RWPE1 (cell line): ENCODE data around the gene ADCY10.

ENCODE experiments used
- CTCF ChIA-PET: fragments of 350-600 bp; sonication (Branson Sonifier 250); formaldehyde crosslinking; extraction: SDS; loops from one replicate; lab custom pipeline; 2021; lab: Yijun Ruan, JAX
- POLR2A ChIA-PET: fragments of 400-600 bp; formaldehyde crosslinking; extraction: SDS; loops from one replicate; lab custom pipeline; 2020; ENCODE audit warnings: antibody characterized with exemption; ENCODE audit not compliant: low non-redundant PET; lab: Yijun Ruan, JAX
- DNase-seq: peaks from one replicate; pipeline ENCODE4 v3.0.0; 2012; ENCODE audit warnings: low spot score
- H3K27ac ChIP-seq: fragments of 450-650 bp; 2 replicates; pipeline ENCODE4 v1.5.1; 2017
- CTCF ChIP-seq: fragments of 450-650 bp; conservative IDR thresholded peaks from 2 replicates; pipeline ENCODE4 v1.5.1; 2017; ENCODE audit warnings: low read depth, mild to moderate bottlenecking

ADCY10 gene

GRCh38 chr1:167928457-167928852 lies 14.5 kb upstream of the ADCY10 start:
- no peak for TF ChIP-seq CTCF
- POLR2A ChIA-PET = no interaction called here
- no peak for DNase-seq
- no peak overlapping the region for H3K27ac ChIP-seq
- CTCF ChIA-PET = interaction anchor here (0.6 kb wide), 1 partner anchor 212 kb away, joined by 4 read pairs; no protein-coding TSS in a partner anchor

- ChIA-PET POLR2A (no interaction called here), CTCF (no interaction called here)
- no peak for TF ChIP-seq CTCF
- no peak for DNase-seq
- H3K27ac ChIP-seq = no peak overlapping the region
Observed at GRCh38 chr1:167927046-167927754, 13.3 kb upstream of the ADCY10 start.

- H3K27ac ChIP-seq = no peak overlapping the region
- DNase-seq = no peak
- no peak for TF ChIP-seq CTCF
- CTCF ChIA-PET = interaction anchor here (0.7 kb wide), 1 partner anchor 70 kb away, joined by 3 read pairs; no protein-coding TSS in a partner anchor
- POLR2A ChIA-PET = no interaction called here
Observed at GRCh38 chr1:167926486-167926997, 12.6 kb upstream of the ADCY10 start.

- POLR2A ChIA-PET = no interaction called here
- no peak for TF ChIP-seq CTCF
- no peak overlapping the region for H3K27ac ChIP-seq
- DNase-seq = no peak
- CTCF ChIA-PET = no interaction called here
Observed at GRCh38 chr1:167924543-167925231, 10.8 kb upstream of the ADCY10 start.

- H3K27ac ChIP-seq = no peak overlapping the region
- no peak for DNase-seq
- ChIA-PET CTCF (interaction anchor here (0.6 kb wide), 1 partner anchor 21 kb away, joined by 3 read pairs; no protein-coding TSS in a partner anchor), POLR2A (no interaction called here)
- no peak for TF ChIP-seq CTCF
Observed at GRCh38 chr1:167924102-167924501, 10.2 kb upstream of the ADCY10 start.

- POLR2A ChIA-PET = no interaction called here
- no peak overlapping the region for H3K27ac ChIP-seq
- TF ChIP-seq CTCF = no peak
- CTCF ChIA-PET = interaction anchor here (0.6 kb wide), 1 partner anchor 21 kb away, joined by 3 read pairs; no protein-coding TSS in a partner anchor
- DNase-seq = no peak
Observed at GRCh38 chr1:167923324-167924056, 9.6 kb upstream of the ADCY10 start.
